Mesodermal cell (in vitro differentiated cells): ENCODE data around the gene TRIM6.
"Not testable (repeated sequence)": the region's sequence is repeated elsewhere in the genome, so short reads cannot be mapped to it uniquely, and the experiment has no call there.

ENCODE experiments used
- H3K27ac ChIP-seq: 2 replicates; pipeline ENCODE4 v1.7.0; 2013; ENCODE audit warnings: mild to moderate bottlenecking, low read depth, low read length, moderate library complexity; ENCODE audit not compliant: severe bottlenecking
- H3K36me3 ChIP-seq: 2 replicates; pipeline ENCODE4 v1.7.1; 2013; ENCODE audit warnings: mild to moderate bottlenecking, low read length, moderate library complexity; ENCODE audit not compliant: control insufficient read depth, insufficient read depth
- H3K4me1 ChIP-seq: one replicate; pipeline ENCODE4 v1.7.1; 2013; ENCODE audit warnings: mild to moderate bottlenecking, low read length; ENCODE audit not compliant: insufficient read depth, control insufficient read depth, poor library complexity, severe bottlenecking
- H3K4me3 ChIP-seq: 2 replicates; pipeline ENCODE4 v1.7.0; 2013; ENCODE audit warnings: low read length, control low read depth, mild to moderate bottlenecking; ENCODE audit not compliant: insufficient read depth, poor library complexity, severe bottlenecking; ENCODE audit errors: extremely low read depth
- H3K9me3 ChIP-seq: 2 replicates; pipeline ENCODE4 v1.7.1; 2013; ENCODE audit warnings: mild to moderate bottlenecking, low read length, moderate library complexity; ENCODE audit not compliant: control insufficient read depth
- WGBS, 2 experiments: methylation state at CpG; one replicate each; pipeline ENCODE4 v1.1.5; 2013; ENCODE audit warnings: missing lambda C conversion rate in 2 of 2; ENCODE audit not compliant: insufficient coverage in 2 of 2; 5-methylcytosine and 5-hydroxymethylcytosine counted together

The TRIM6 gene

GRCh38 chr11:5577101-5577500 lies 19.3 kb upstream of the TRIM6 start:
- no peaks in the 10 kb centered on the region for H3K36me3 ChIP-seq
- H3K27ac ChIP-seq = no peak overlapping the region
- no peak overlapping the region for H3K4me3 ChIP-seq
- H3K9me3 ChIP-seq = no peaks in the 10 kb centered on the region
- H3K4me1 ChIP-seq = no peaks in the 10 kb centered on the region

- Histone ChIP-seq H3K4me3 (no peak within 1 kb of the TSS), H3K4me1 (no peaks in the 10 kb centered on the region), H3K36me3 (no peaks in the 10 kb centered on the region), H3K9me3 (no peaks in the 10 kb centered on the region), H3K27ac (no peak within 1 kb of the TSS)
- 98 to 99% methylated on average over 6 to 8 of the region's 8 CpGs for WGBS, 2 experiments
These were observed 15.9 kb upstream of the TRIM6 start, which contains the start of gene OR52B6 for GRCh38 chr11:5580577-5580976. Gene OR52B6 (plus strand): TSS chr11:5580877. CDS start chr11:5580877, 0 bp downstream.

GRCh38 chr11:5581014-5581413 lies 15.4 kb upstream of the TRIM6 start:
- H3K4me3 ChIP-seq = no peak overlapping the region
- H3K36me3 ChIP-seq = no peaks in the 10 kb centered on the region
- H3K27ac ChIP-seq = no peak overlapping the region
- H3K4me1 ChIP-seq = no peaks in the 10 kb centered on the region
- no peaks in the 10 kb centered on the region for H3K9me3 ChIP-seq
- 80 to 97% methylated on average over 1 to 4 of the region's 4 CpGs for WGBS, 2 experiments

GRCh38 chr11:5584458-5584857 lies 12.0 kb upstream of the TRIM6 start:
- H3K9me3 ChIP-seq, H3K27ac ChIP-seq, H3K4me3 ChIP-seq, H3K36me3 ChIP-seq, H3K4me1 ChIP-seq: not testable (repeated sequence)
- WGBS, 2 experiments = no CpG with 5 or more reads among the region's 5 CpGs

GRCh38 chr11:5589906-5590305 lies 6.5 kb upstream of the TRIM6 start:
- H3K4me1 ChIP-seq, H3K9me3 ChIP-seq, H3K4me3 ChIP-seq, H3K36me3 ChIP-seq, H3K27ac ChIP-seq: not testable (repeated sequence)
- 95 to 100% methylated on average over 9 to 30 of the region's 31 CpGs for WGBS, 2 experiments

- H3K36me3 ChIP-seq = no peaks in the 10 kb centered on the region
- no peaks in the 10 kb centered on the region for H3K9me3 ChIP-seq
- no peaks in the 10 kb centered on the region for H3K4me1 ChIP-seq
- 92 to 100% methylated on average over 3 of the region's 3 CpGs for WGBS, 2 experiments
- no peak overlapping the region for H3K27ac ChIP-seq
- no peak overlapping the region for H3K4me3 ChIP-seq
These were observed 4.8 kb upstream of the TRIM6 start for GRCh38 chr11:5591613-5592012.

- Histone ChIP-seq H3K36me3 (no peaks in the 10 kb centered on the region), H3K4me1 (peaks cover 6% of the 10 kb centered on the region), H3K9me3 (no peaks in the 10 kb centered on the region), H3K27ac (no peak overlapping the region), H3K4me3 (no peak overlapping the region)
- WGBS, 2 experiments = 85 to 100% methylated on average over 1 to 2 of the region's 5 CpGs
These were observed 3.8 kb upstream of the TRIM6 start for GRCh38 chr11:5592615-5593014.

- H3K36me3 ChIP-seq = no peaks in the 10 kb centered on the region
- no peak overlapping the region for H3K4me3 ChIP-seq
- H3K9me3 ChIP-seq = no peaks in the 10 kb centered on the region
- no CpG with 5 or more reads among the region's 1 CpG for WGBS, 2 experiments
- H3K27ac ChIP-seq = no peak overlapping the region
- H3K4me1 ChIP-seq = peaks cover 8% of the 10 kb centered on the region
These were observed 3.3 kb upstream of the TRIM6 start for GRCh38 chr11:5593146-5593545.

DNA sequence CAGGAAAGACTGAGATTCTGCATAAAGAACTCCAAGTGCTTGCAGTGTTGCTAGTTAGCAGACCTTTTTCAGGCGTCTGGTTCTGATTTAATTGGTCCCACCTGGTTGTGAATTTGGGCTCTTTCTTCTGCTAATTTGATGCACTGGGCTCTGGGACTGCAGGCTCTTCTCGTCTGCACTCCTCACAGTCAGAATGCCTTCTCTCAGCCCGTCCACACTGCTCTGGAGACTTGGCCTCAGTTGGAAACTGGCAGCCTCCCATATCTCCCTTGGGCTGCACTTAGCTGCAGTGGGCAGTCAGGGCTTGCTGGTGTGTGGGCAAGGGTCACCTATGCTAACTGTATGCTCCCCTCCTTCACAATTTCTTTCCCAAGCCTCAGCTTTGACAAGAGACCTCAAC lies 1.5 kb downstream of the TRIM6 start:
- Histone ChIP-seq H3K27ac (no peak overlapping the region), H3K36me3 (no peaks in the 10 kb centered on the region), H3K4me1 (peaks cover 8% of the 10 kb centered on the region), H3K4me3 (no peak overlapping the region), H3K9me3 (no peaks in the 10 kb centered on the region)
- 25 to 27% methylated on average over 1 of the region's 3 CpGs for WGBS, 2 experiments

GRCh38 chr11:5600374-5600851 lies 4.0 kb downstream of the TRIM6 start:
- 44 to 47% methylated on average over 8 of the region's 9 CpGs for WGBS, 2 experiments
- peaks cover 5% of the 10 kb centered on the region for H3K36me3 ChIP-seq
- peaks cover 8% of the 10 kb centered on the region for H3K4me1 ChIP-seq
- H3K4me3 ChIP-seq = no peak overlapping the region
- no peaks in the 10 kb centered on the region for H3K9me3 ChIP-seq
- H3K27ac ChIP-seq = peak overlapping the region; percentile 12

DNA sequence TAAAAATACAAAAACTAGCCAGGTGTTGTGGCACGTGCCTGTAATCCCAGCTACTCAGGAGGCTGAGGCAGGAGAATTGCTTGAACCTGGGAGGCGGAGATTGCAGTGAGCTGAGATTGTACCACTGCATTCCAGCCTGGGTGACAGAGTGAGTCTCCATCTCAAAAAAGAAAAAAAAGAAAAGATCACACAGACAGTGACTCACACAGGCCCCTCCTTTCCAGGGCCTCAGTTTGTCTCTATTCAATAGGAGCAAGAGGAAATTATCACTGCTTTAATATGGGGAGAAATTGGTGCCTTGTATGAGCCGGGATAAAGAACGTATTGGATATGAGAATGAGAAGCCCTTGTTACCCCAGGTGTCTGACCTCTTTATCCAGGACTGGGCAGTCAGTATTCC lies 6.4 kb downstream of the TRIM6 start:
- not testable (repeated sequence) for H3K9me3 ChIP-seq, H3K4me1 ChIP-seq, H3K27ac ChIP-seq, H3K4me3 ChIP-seq
- H3K36me3 ChIP-seq = peaks cover 10% of the 10 kb centered on the region
- WGBS, 2 experiments = 80 to 82% methylated on average over 1 to 2 of the region's 4 CpGs
